Sigmoid colon (tissue), 4 donors: Measurements from ENCODE around the gene CCND3.

Experiments
- POLR2AphosphoS5 ChIP-seq, 4 donors: sonication (generic); formaldehyde crosslinking; IDR thresholded peaks; one replicate each; pipeline ENCODE4 v1.6.1; 2017; ENCODE audit warnings: antibody characterized with exemption in 4 of 4
- TF ChIP-seq, protein P1 (sequence below), 4 experiments: fragments of 450-650 bp in 3 of 4; fragments of 200-600 bp in 1 of 4; IDR thresholded peaks; one replicate each; pipeline ENCODE4 v1.5.1; 2016 to 2019; ENCODE audit warnings: antibody characterized with exemption in 4 of 4, mild to moderate bottlenecking in 3 of 4, moderate library complexity in 2 of 4

- no peak for TF ChIP-seq POLR2AphosphoS5 (IDR thresholded peaks at IDR 0.05)
- TF ChIP-seq, protein P1, sequence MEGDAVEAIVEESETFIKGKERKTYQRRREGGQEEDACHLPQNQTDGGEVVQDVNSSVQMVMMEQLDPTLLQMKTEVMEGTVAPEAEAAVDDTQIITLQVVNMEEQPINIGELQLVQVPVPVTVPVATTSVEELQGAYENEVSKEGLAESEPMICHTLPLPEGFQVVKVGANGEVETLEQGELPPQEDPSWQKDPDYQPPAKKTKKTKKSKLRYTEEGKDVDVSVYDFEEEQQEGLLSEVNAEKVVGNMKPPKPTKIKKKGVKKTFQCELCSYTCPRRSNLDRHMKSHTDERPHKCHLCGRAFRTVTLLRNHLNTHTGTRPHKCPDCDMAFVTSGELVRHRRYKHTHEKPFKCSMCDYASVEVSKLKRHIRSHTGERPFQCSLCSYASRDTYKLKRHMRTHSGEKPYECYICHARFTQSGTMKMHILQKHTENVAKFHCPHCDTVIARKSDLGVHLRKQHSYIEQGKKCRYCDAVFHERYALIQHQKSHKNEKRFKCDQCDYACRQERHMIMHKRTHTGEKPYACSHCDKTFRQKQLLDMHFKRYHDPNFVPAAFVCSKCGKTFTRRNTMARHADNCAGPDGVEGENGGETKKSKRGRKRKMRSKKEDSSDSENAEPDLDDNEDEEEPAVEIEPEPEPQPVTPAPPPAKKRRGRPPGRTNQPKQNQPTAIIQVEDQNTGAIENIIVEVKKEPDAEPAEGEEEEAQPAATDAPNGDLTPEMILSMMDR (IDR thresholded peaks at IDR 0.05): no peak
Measured at GRCh38 chr6:41984623-41985022, 43.0 kb upstream of the CCND3 start.
